Measurements from ENCODE around the gene FOXP2.
"Not testable (repeated sequence)": the region's sequence is repeated elsewhere in the genome, so short reads cannot be mapped to it uniquely, and the experiment has no call there.

The FOXP2 gene

DNA sequence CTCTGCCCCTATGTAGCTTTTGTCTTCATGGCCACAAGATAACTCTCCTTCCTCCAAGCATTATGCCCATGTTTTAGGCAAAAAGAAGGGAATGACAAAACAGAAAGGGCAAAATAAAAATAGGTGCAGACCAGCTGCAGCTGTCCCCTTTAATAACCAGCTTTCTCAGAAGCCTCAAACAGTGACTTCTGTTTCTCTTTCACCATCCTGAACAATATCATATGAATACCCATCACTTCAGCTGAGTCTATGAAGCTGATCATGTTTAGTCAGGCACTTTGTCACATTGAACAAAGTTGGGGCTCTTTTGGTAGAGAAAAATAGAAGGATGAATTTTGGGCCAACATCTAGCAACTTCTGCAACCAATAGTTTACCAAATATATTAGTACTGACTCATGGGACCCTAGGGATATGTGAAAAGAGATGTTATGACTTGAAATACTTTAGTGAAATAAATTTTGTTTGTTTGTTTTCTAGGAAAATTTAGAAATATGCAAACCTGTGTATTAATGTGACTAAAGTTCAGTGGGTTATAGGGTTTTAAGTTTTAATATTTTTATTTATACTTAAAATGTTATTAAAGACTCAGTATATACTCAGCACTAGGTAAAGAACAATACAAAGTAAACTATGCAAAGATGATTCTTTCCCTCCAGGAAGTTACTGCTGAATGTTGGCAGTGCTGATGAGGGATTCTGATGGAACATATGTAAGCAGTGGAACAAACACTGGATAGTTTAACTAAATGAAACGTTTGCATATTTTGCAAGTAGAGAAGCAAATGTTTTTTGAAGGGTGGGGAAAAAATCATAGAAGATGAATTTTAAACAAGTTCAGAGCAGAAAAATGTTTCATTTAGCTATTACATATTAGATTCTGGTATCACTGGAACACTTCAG is 133.7 kb downstream of the FOXP2 start:
- TF ChIP-seq, protein P1, sequence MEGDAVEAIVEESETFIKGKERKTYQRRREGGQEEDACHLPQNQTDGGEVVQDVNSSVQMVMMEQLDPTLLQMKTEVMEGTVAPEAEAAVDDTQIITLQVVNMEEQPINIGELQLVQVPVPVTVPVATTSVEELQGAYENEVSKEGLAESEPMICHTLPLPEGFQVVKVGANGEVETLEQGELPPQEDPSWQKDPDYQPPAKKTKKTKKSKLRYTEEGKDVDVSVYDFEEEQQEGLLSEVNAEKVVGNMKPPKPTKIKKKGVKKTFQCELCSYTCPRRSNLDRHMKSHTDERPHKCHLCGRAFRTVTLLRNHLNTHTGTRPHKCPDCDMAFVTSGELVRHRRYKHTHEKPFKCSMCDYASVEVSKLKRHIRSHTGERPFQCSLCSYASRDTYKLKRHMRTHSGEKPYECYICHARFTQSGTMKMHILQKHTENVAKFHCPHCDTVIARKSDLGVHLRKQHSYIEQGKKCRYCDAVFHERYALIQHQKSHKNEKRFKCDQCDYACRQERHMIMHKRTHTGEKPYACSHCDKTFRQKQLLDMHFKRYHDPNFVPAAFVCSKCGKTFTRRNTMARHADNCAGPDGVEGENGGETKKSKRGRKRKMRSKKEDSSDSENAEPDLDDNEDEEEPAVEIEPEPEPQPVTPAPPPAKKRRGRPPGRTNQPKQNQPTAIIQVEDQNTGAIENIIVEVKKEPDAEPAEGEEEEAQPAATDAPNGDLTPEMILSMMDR (IDR thresholded peaks at IDR 0.05; ENCODE audit: insufficient read depth, low read depth, low read length, missing control alignments): no peak
- no peak overlapping the region for H3K4me3 ChIP-seq (ENCODE audit: low read length)
- no peak for DNase-seq (ENCODE audit: low read depth)

DNA sequence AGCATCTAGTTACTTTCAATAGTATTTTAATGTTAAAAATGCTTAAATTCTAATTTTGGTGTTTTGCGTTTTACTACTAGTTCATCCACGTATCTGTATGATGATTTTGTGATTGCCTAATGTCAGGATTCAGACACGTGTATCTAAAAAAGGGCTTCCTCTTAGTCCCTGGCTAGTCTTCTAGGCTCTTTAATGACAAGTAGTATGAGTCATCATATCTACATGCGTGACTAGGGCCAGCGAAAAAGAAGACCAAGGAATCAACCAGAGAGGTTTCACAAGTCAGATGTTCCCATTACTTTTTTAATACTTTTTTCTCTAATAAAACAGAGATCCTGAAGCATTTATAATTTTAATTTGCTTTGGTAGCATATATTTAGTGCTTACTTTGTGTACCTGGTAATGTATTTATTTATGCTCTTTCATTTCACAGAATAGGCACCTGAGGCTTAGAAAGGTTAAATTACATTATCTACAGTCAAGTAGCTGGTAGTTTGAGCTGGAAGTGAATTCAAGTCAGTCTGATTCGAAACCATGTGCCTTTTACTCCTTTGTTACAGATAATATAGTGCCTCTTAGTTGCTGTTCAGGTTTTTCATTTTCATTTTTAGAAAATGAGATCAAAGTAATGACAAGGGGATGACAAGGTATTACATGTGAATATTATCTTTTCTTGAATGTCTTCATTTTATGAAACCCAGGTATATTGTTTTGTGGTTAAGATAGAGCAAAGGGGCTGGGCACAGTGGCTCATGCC is 140.3 kb downstream of the FOXP2 start:
- H3K4me3 ChIP-seq (ENCODE audit: low read length): no peak overlapping the region
- DNase-seq (ENCODE audit: low read depth): peak; percentile 39
- TF ChIP-seq, protein P1 (IDR thresholded peaks at IDR 0.05; ENCODE audit: insufficient read depth, low read depth, low read length, missing control alignments): no peak

DNA sequence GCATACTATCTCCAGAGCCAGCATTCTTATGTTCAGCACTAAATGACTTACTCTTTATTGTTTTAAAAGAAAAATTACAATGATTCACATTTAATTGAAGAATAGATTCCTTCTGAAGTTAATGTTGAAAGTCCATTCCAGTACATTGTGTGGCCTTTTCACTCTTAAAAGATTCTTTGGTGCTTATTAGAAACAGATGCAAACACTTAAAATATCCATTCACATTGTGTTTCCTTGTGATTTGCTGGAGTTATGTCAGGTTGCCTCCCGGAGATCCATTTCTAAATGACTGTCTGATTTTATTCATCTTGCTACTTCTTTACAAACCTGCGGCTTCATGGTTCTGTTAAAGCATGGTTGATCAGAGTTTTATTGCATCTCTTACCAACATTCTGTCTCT is 152.8 kb downstream of the FOXP2 start:
- no peak overlapping the region for H3K4me3 ChIP-seq (ENCODE audit: low read length)
- DNase-seq (ENCODE audit: low read depth): no peak
- TF ChIP-seq, protein P1 (IDR thresholded peaks at IDR 0.05; ENCODE audit: insufficient read depth, low read depth, low read length, missing control alignments): no peak

DNA sequence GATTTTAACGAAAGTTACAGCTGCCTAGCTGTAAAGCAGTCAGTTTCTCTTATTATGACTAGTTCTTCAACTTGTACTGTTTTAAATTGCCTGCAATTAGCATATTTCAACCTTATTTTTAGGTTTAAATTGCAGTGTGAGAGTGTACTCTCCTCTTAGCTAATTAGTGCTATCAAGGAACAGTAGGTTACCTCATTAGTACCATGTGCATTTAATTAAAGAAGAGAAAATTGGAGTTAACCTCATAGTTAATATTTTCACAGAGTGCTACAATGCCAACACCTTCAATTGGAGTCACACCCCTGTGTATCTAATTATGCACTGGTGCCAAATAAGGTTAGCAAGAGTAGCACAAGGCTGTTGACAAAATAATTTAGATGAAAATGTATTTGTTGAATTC is 154.6 kb downstream of the FOXP2 start:
- TF ChIP-seq, protein P1 (IDR thresholded peaks at IDR 0.05; ENCODE audit: insufficient read depth, low read depth, low read length, missing control alignments): no peak
- no peak for DNase-seq (ENCODE audit: low read depth)
- no peak overlapping the region for H3K4me3 ChIP-seq (ENCODE audit: low read length)

DNA sequence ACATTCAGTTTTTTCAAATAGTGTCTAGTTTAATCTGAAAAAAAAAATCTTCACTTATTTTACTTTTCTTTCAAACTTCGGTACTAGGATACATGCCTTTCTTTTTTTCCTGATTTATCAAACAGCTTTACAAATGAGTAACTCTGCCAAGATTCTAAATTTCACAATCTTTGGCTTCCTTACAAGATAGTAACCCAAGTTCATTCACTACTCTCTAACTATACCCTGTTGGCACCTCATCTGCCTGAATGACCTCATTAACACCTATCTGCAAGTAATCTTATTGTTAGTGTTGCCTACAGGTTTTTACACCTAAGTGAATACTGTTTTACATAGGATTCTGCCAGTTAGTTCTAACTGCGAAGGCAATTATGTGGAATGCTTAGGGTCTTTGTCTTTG is 159.8 kb downstream of the FOXP2 start:
- peak; percentile 74 for DNase-seq (ENCODE audit: low read depth)
- H3K4me3 ChIP-seq (ENCODE audit: low read length): no peak overlapping the region
- TF ChIP-seq, protein P1 (IDR thresholded peaks at IDR 0.05; ENCODE audit: insufficient read depth, low read depth, low read length, missing control alignments): no peak

DNA sequence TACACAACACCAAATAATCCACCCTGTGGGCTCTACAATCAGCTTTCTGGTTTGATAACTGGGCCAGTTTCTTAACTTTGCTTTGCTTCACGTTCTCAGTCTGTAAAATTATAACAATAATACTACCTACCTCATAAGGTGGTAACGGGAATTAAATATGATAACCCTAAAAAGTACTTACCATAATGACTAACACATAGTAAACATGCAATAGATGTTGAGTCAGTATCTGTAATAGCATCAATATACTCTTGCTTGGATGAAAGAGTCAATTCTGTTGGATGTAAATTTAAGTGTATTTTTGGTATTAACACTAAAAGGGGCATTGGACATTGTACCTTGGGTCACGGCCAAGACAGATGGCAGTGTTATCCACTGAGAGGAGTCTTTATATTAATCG is 160.5 kb downstream of the FOXP2 start:
- H3K4me3 ChIP-seq (ENCODE audit: low read length): no peak overlapping the region
- TF ChIP-seq, protein P1 (IDR thresholded peaks at IDR 0.05; ENCODE audit: insufficient read depth, low read depth, low read length, missing control alignments): no peak
- DNase-seq (ENCODE audit: low read depth): no peak

DNA sequence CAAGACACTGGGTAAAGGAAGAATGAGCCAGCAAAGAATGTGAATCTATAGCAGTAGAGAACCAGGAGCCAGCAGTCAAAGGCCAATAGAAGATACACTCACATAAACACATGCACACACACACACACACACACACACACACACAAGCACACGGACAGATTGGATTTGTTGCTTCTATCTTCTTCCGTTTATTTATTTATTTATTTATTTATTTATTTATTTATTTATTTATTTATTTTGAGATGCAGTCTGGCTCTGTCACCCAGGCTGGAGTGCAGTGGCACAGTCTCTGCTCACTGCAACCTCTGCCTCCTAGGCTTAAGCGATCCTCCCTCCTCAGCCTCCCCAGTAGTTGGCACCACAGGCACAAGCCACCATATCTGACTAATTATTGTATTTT is 166.3 kb downstream of the FOXP2 start:
- not testable (repeated sequence) for DNase-seq (ENCODE audit: low read depth); H3K4me3 ChIP-seq (ENCODE audit: low read length)
